Loucy (cell line): ENCODE results near the gene POLRMT.

Source experiments
- CTCF ChIP-seq: fragments of 200-600 bp; sonication (generic); conservative IDR thresholded peaks from 2 replicates; pipeline ENCODE4 v1.5.1; 2014; ENCODE audit warnings: mild to moderate bottlenecking, antibody characterized with exemption, low read length
- EZH2phosphoT487 ChIP-seq: fragments of 200-600 bp; IDR thresholded peaks from 2 replicates; pipeline ENCODE4 v1.6.1; 2018; ENCODE audit warnings: antibody characterized with exemption, mild to moderate bottlenecking, moderate library complexity, borderline replicate concordance

- no peak for TF ChIP-seq EZH2phosphoT487
- no peak for TF ChIP-seq CTCF
Measured at GRCh38 chr19:572140-572742, 61.1 kb downstream of the POLRMT start, which contains the start of gene BSG.
